Left lung (tissue), 10 donors: ENCODE data around the gene RYR2. TPM values are rescaled to one million over a fixed set of nuclear protein-coding genes. Genes with fewer than 3 reads are reported as not detected.

Source experiments
- ATAC-seq: fragments of 200-7000 bp; cut with Tn5 transposase; one replicate; pipeline ENCODE4 v1.9.1; 2020; ENCODE audit warnings: moderate library complexity
- DNase-seq, 4 donors: peaks; one replicate each; pipeline ENCODE4 v3.0.0-alpha.2; 2013 to 2020
- H3K27ac ChIP-seq, 2 donors: fragments of 200-600 bp; sonication (generic) in 1 of 2; one replicate each; pipeline versions ENCODE4 v1.5.0 to v1.8.0; 2020 to 2021
- H3K27me3 ChIP-seq, 2 donors: fragments of 200-600 bp; sonication (generic) in 1 of 2; one replicate each; pipeline versions ENCODE4 v1.5.0 to v1.8.0; 2020 to 2021
- H3K36me3 ChIP-seq, 2 donors: fragments of 200-600 bp; sonication (generic) in 1 of 2; one replicate each; pipeline versions ENCODE4 v1.5.0 to v1.8.0; 2020 to 2021
- H3K4me1 ChIP-seq, 2 donors: fragments of 200-600 bp; one replicate each; pipeline ENCODE4 v1.8.0; 2021
- H3K4me3 ChIP-seq, 2 donors: fragments of 200-600 bp; sonication (generic) in 1 of 2; one replicate each; pipeline versions ENCODE4 v1.5.0 to v1.8.0; 2020 to 2021; ENCODE audit warnings: mild to moderate bottlenecking in 1 of 2
- H3K9me3 ChIP-seq, 2 donors: fragments of 200-600 bp; sonication (generic) in 1 of 2; one replicate each; pipeline versions ENCODE4 v1.5.0 to v1.8.0; 2020 to 2021
- intact Hi-C, 2 donors: fragments of 100-400 bp; cut with DNase I; formaldehyde crosslinking; loops; one replicate each; pipeline versions ENCODE4 v1.11.2 to v1.14.2; 2022
- polyA plus RNA-seq, 6 donors: library from polyadenylated mRNA; unstranded; fragments of 120-200 nt; gene quantifications; one replicate each; pipeline ENCODE4 v1.2.1, GENCODE V29; 2013; ENCODE audit not compliant: insufficient read length in 6 of 6
- total RNA-seq, 2 donors: library from RNA; stranded (reverse); fragmentation: NEBNext Ultra II Directional; extraction: Animal tissue kit (Norgen Biotek cat#: 25700); gene quantifications; one replicate each; pipeline ENCODE4 v1.2.1, GENCODE V29; 2021
- TF ChIP-seq, protein P1 (sequence below), 2 donors: fragments of 200-600 bp; sonication (generic) in 1 of 2; IDR thresholded peaks; one replicate each; pipeline versions ENCODE4 v1.5.0 to v1.8.0; 2021; ENCODE audit warnings: antibody characterized with exemption in 2 of 2
- donor health status: DM: no; HTN: yes; CAD: no.
- donor health status: DM: no; HTN: no; CAD: no.

The RYR2 gene
- total and polyA plus RNA-seq, 8 donors: 4.7 to 10.3 (median 7.6) TPM

DNA sequence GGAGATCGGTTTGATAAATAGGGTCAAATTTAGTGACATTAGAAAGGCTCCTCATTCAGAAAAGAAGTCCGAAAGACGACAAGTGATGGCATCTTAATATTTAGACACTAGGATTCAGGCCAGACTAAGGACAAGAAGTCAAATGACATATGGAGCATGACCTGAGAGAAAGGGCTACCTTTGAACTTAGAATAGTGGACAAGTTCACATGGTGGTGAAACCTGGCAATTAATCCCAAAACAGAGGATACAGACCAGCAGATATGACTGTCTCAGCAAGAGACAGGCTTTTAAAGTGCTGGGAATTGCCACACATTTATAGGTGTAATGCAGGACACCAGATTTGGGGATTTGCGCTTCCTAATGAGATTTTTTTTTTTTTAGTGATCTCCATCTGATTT is 703.6 kb downstream of the RYR2 start:
- no peak for ATAC-seq
- no peaks in the 10 kb centered on the region for H3K36me3 ChIP-seq

DNA sequence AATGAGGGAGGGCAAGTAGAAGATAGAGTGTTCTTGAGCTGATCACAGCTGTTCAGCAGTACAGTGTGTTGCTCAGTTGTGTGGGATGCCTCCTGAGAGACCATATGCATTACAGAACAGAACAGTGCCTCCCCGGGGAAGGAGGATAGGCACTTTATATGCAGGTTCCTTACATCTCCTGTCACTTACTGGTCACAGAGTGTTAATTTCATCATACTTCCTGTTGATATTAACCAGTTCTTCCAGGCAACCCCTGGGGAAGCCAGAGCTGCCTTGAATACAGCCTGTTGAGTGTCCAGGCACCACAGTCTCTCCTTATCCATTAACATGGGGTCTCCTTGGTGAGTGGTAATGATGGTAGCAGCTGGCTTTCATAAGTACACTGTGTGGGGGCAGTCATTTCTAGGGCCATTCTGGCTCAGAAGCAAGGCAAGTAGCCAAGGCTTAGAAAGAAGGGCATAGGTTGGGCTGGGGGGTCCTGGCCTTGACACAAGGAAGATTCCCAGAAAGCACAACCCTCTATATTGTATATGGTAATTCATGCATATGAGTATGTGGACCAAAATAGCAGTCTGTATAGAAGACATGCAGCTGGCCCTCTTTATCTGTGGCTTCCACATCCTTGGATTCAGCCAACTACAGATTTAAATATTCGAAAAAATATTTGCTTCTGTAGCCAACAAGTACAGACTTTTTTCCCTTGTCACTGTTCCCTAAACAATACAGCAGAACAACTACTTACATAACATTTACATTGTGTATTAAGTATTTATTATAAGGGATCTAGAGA is 706.4 kb downstream of the RYR2 start:
- TF ChIP-seq, protein P1, sequence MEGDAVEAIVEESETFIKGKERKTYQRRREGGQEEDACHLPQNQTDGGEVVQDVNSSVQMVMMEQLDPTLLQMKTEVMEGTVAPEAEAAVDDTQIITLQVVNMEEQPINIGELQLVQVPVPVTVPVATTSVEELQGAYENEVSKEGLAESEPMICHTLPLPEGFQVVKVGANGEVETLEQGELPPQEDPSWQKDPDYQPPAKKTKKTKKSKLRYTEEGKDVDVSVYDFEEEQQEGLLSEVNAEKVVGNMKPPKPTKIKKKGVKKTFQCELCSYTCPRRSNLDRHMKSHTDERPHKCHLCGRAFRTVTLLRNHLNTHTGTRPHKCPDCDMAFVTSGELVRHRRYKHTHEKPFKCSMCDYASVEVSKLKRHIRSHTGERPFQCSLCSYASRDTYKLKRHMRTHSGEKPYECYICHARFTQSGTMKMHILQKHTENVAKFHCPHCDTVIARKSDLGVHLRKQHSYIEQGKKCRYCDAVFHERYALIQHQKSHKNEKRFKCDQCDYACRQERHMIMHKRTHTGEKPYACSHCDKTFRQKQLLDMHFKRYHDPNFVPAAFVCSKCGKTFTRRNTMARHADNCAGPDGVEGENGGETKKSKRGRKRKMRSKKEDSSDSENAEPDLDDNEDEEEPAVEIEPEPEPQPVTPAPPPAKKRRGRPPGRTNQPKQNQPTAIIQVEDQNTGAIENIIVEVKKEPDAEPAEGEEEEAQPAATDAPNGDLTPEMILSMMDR (IDR thresholded peaks at IDR 0.05): no peak
- ATAC-seq: no peak
- no peaks in the 10 kb centered on the region for H3K27me3 ChIP-seq
- no peaks in the 10 kb centered on the region for H3K4me1 ChIP-seq
- no peaks in the 10 kb centered on the region for H3K9me3 ChIP-seq
- H3K4me3 ChIP-seq: no peak overlapping the region
- no peaks in the 10 kb centered on the region for H3K36me3 ChIP-seq
- intact Hi-C loops: no loop called here
- peak in 2 of 4 donors; percentile 93 to 94 for DNase-seq
- no peak overlapping the region for H3K27ac ChIP-seq

More for the DNA sequence above, 703.6 kb downstream of the RYR2 start:
- H3K27ac ChIP-seq: no peak overlapping the region
- TF ChIP-seq, protein P1 (IDR thresholded peaks at IDR 0.05): no peak
- intact Hi-C loops: no loop called here
- no peak overlapping the region for H3K4me3 ChIP-seq
- no peaks in the 10 kb centered on the region for H3K4me1 ChIP-seq
- H3K27me3 ChIP-seq: no peaks in the 10 kb centered on the region
- H3K9me3 ChIP-seq: no peaks in the 10 kb centered on the region
- no peak for DNase-seq

DNA sequence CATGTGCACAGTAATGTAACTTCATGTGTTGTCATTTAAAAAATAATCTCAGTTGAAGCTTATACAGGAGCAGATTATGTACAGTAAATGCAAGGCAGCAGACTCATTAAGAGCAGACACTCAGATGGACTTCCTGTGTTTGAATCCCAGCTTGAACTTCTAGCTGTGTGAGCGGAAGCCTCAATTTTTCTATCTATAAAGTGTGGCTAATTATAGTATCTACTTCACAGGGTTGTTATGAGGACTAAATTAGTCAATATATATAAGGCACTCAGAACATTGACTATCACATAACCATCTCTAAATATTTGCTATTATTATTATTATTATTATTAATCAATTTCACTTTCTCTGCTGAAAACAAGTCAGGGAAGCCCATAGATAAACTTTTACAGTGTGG is 707.1 kb downstream of the RYR2 start:
- Histone ChIP-seq H3K4me3 (no peak overlapping the region), H3K4me1 (no peaks in the 10 kb centered on the region), H3K9me3 (no peaks in the 10 kb centered on the region), H3K36me3 (no peaks in the 10 kb centered on the region), H3K27me3 (no peaks in the 10 kb centered on the region), H3K27ac (no peak overlapping the region)
- DNase-seq (no peak), ATAC-seq (no peak)
- intact Hi-C loops: no loop called here
- TF ChIP-seq, protein P1 (IDR thresholded peaks at IDR 0.05): no peak

DNA sequence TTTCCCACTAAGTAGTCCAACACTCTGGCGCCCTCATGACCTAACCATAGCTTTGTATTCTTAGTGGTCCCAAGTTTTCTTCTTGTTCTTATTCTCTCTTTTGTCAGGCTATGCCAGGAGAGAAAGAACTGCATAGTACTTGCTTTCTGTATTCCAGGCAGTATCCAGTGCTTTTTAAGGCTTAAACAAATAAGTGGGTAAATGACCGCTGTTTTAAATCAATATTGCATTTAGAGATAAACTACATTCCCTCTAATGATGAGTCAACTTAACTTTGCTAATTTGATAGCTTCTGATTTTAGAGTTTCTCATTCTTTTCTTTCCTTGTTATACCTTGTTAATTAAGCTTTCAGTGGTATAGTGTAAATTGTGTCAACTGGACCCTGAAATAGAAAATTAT is 709.1 kb downstream of the RYR2 start:
- Histone ChIP-seq H3K36me3 (no peaks in the 10 kb centered on the region), H3K4me1 (no peaks in the 10 kb centered on the region), H3K27me3 (no peaks in the 10 kb centered on the region), H3K27ac (no peak overlapping the region), H3K4me3 (no peak overlapping the region), H3K9me3 (no peaks in the 10 kb centered on the region)
- ATAC-seq: no peak
- intact Hi-C loops: no loop called here
- TF ChIP-seq, protein P1 (IDR thresholded peaks at IDR 0.05): no peak
- no peak for DNase-seq

DNA sequence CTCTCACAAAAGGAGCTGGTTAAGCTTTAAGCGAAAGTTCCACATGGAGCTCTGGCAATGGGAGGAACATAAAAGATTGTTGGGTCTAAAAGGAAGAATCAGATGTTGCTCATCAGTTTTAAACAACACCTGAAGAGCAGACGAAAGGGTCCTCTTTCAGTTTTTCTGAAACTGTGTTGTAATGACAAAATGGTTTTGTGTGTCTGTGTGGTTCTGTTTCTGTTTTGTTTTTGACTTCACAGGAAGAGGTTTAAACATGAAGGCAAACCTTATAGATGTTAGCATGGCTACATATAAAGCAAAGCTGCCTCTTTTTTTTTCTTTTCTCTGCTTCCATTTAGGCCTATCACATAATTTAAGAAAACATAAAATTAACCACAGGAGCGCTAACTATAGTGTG is 712.6 kb downstream of the RYR2 start:
- intact Hi-C loops: no loop called here
- DNase-seq (no peak), ATAC-seq (no peak)
- H3K27ac ChIP-seq: no peak overlapping the region
- no peaks in the 10 kb centered on the region for H3K27me3 ChIP-seq
- H3K4me1 ChIP-seq: no peaks in the 10 kb centered on the region
- H3K4me3 ChIP-seq: no peak overlapping the region
- no peaks in the 10 kb centered on the region for H3K36me3 ChIP-seq
- no peaks in the 10 kb centered on the region for H3K9me3 ChIP-seq
- TF ChIP-seq, protein P1 (IDR thresholded peaks at IDR 0.05): no peak
